Gastrocnemius medialis (tissue), 4 donors: ENCODE results near the gene DPH7.

Experiments
- POLR2A ChIP-seq, 2 donors: fragments of 450-650 bp; IDR thresholded peaks; one replicate each; pipeline ENCODE4 v1.6.1; 2017; ENCODE audit warnings: antibody characterized with exemption in 2 of 2, mild to moderate bottlenecking in 2 of 2, moderate library complexity in 2 of 2
- TF ChIP-seq, protein P1 (sequence below), 5 experiments: fragments of 450-650 bp in 3 of 5; fragments of 200-600 bp in 2 of 5; sonication (generic) in 2 of 5; IDR thresholded peaks in 4 of 5; conservative IDR thresholded peaks in 1 of 5; 1 replicate in 4 of 5; 2 replicates in 1 of 5; pipeline ENCODE4 v1.5.1; 2016 to 2019; ENCODE audit warnings: antibody characterized with exemption in 5 of 5, mild to moderate bottlenecking in 3 of 5, moderate library complexity in 3 of 5

GRCh38 chr9:137590469-137591383 lies 12.0 kb upstream of the DPH7 start, which contains the start of gene ZMYND19:
- TF ChIP-seq, protein P1, sequence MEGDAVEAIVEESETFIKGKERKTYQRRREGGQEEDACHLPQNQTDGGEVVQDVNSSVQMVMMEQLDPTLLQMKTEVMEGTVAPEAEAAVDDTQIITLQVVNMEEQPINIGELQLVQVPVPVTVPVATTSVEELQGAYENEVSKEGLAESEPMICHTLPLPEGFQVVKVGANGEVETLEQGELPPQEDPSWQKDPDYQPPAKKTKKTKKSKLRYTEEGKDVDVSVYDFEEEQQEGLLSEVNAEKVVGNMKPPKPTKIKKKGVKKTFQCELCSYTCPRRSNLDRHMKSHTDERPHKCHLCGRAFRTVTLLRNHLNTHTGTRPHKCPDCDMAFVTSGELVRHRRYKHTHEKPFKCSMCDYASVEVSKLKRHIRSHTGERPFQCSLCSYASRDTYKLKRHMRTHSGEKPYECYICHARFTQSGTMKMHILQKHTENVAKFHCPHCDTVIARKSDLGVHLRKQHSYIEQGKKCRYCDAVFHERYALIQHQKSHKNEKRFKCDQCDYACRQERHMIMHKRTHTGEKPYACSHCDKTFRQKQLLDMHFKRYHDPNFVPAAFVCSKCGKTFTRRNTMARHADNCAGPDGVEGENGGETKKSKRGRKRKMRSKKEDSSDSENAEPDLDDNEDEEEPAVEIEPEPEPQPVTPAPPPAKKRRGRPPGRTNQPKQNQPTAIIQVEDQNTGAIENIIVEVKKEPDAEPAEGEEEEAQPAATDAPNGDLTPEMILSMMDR (IDR thresholded peaks at IDR 0.05 in 4 of 5, conservative IDR thresholded peaks at IDR 0.05 in 1 of 5), result no peak
- no peak for TF ChIP-seq POLR2A (IDR thresholded peaks at IDR 0.05)
